GM19467 (cell line): ENCODE data around the gene OR51B6.
"Not testable (repeated sequence)": the region's sequence is repeated elsewhere in the genome, so short reads cannot be mapped to it uniquely, and the experiment has no call there.

Source experiments
- ATAC-seq: cut with Tn5 transposase; IDR thresholded peaks from one replicate; pipeline ENCODE4 v1.9.1; 2021; ENCODE audit warnings: mild to moderate bottlenecking, moderate library complexity; ENCODE audit not compliant: unreplicated experiment

Gene OR51B6

GRCh38 chr11:5363679-5364078, 12.4 kb downstream of the OR51B6 start:
- ATAC-seq: no peak

- ATAC-seq: no peak
Measured at GRCh38 chr11:5364214-5364613, 12.9 kb downstream of the OR51B6 start.

- ATAC-seq: not testable (repeated sequence)
Measured at GRCh38 chr11:5366365-5366764, 15.1 kb downstream of the OR51B6 start.

GRCh38 chr11:5366856-5367255, 15.5 kb downstream of the OR51B6 start:
- ATAC-seq: no peak

- no peak for ATAC-seq
Measured at GRCh38 chr11:5367448-5368074, 16.3 kb downstream of the OR51B6 start.

- no peak for ATAC-seq
Measured at GRCh38 chr11:5368502-5369043, 17.3 kb downstream of the OR51B6 start.

- peak; percentile 59 for ATAC-seq
Measured at GRCh38 chr11:5369789-5370188, 18.5 kb downstream of the OR51B6 start.

GRCh38 chr11:5380740-5381342, 29.5 kb downstream of the OR51B6 start:
- ATAC-seq: peak; percentile 83

GRCh38 chr11:5383576-5383975, 32.3 kb downstream of the OR51B6 start, which contains the start of gene OR51M1:
Gene OR51M1 (plus strand): TSS chr11:5383812. CDS start chr11:5389399, 5,587 bp downstream.
- no peak for ATAC-seq

- ATAC-seq: no peak
Measured at GRCh38 chr11:5384335-5384734, 33.0 kb downstream of the OR51B6 start.

- no peak for ATAC-seq
Measured at GRCh38 chr11:5390210-5390609, 38.9 kb downstream of the OR51B6 start.

GRCh38 chr11:5394091-5394490, 42.8 kb downstream of the OR51B6 start:
- no peak for ATAC-seq

- ATAC-seq: no peak
Measured at GRCh38 chr11:5398936-5399335, 47.6 kb downstream of the OR51B6 start.
